GM06990 (cell line): ENCODE measurements around the gene SERPINB2.

Source experiments
- DNase-seq: peaks from one replicate; pipeline ENCODE4 v3.0.0-alpha.2; 2011; ENCODE audit not compliant: insufficient read length; ENCODE audit errors: extremely low read depth
- H3K27me3 ChIP-seq: replicated peaks from 2 replicates; pipeline ENCODE4 v1.6.0; 2011; ENCODE audit warnings: low read length; ENCODE audit not compliant: control insufficient read depth, insufficient read depth
- H3K36me3 ChIP-seq: 2 replicates; pipeline ENCODE4 v1.5.1; 2011; ENCODE audit warnings: low read length; ENCODE audit not compliant: control insufficient read depth, insufficient read depth
- H3K4me3 ChIP-seq: replicated peaks from 2 replicates; pipeline ENCODE4 v1.5.1; 2011; ENCODE audit warnings: low read depth, mild to moderate bottlenecking, control low read depth, low read length
- CTCF ChIP-seq: IDR thresholded peaks from 2 replicates; pipeline ENCODE4 v1.5.1; 2011; ENCODE audit warnings: low read length, control low read depth, mild to moderate bottlenecking, inconsistent platforms; ENCODE audit not compliant: insufficient read depth, poor library complexity, severe bottlenecking

The SERPINB2 gene

GRCh38 chr18:63850636-63851035, 36.9 kb upstream of the SERPINB2 start:
- no peak for DNase-seq
- H3K27me3 ChIP-seq = no peaks in the 10 kb centered on the region
- no peak overlapping the region for H3K4me3 ChIP-seq
- TF ChIP-seq CTCF = no peak
- no peaks in the 10 kb centered on the region for H3K36me3 ChIP-seq

DNA sequence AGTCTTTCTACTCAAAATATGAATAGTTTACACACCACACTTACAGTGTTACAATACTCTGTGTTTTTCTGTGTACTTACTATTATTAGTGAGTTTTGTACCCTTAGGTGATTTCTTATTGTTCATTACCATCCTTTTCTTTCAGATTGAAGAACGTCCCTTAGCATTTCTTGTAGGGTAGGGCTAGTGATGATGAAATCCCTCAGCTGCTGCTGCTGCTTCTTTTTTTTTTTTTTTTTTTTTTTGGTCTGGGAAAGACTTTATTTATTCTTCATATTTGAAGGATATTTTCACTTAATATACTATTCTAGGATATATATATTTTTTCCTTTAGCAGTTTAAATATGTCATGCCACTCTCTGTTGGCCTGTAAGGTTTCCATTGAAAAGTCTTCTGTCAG, 29.0 kb upstream of the SERPINB2 start:
- no peak for DNase-seq
- Histone ChIP-seq H3K36me3 (no peaks in the 10 kb centered on the region), H3K4me3 (no peak overlapping the region), H3K27me3 (no peaks in the 10 kb centered on the region)
- TF ChIP-seq CTCF = no peak

DNA sequence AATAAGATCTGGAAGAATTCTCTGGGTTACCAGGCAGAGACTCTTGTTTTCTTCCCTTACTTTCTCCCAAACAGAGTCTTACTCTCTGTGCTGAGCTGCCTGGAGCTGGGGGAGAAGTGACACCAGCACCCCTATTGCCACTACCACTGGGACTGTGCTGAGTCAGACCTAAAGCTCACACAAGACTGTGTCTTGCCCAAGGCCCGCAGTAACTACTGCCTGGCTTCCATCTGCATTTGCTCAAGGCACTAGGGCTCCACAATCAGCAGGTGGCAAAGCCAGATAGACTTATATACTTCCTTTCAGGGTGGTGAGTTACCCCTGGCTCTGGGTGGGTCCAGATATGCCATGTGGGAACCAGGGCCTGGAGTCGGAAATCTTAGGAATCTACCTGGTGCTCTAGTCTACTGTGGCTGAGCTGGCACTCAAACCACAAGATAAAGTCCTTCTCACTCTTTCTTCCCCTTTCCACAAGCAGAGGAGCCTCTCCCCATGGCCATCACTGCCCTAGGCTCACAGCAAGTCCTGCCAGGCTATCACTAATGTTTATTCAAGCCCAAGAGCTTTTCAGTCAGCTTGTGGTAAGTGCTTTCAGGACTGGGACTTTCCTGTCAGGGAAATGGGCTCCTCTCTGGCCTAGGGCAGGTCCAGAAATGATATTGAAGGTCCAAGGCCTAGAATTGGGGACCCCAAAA, 27.6 kb upstream of the SERPINB2 start:
- no peak for DNase-seq
- H3K4me3 ChIP-seq = no peak overlapping the region
- TF ChIP-seq CTCF = no peak
- H3K36me3 ChIP-seq = no peaks in the 10 kb centered on the region
- no peaks in the 10 kb centered on the region for H3K27me3 ChIP-seq

DNA sequence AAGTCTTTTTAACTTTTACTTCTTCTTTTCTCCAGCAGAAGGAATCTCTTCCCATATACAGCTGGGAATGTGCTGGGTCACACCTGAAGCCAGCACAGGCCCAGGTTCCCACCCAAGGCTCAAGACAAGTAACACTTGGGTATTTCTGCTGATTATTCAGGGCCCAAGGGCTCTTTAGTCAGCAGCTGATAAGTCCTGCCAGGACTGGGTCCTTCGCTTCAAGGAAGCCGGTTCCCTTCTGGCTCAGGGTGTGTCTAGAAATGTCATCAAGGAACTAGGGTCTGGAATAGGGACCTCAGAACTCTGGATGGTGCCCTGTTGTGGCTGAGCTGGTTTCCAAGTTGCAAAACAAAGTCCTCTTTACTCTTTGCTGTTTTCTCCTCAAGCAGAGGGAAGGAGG, 27.0 kb upstream of the SERPINB2 start:
- TF ChIP-seq CTCF = no peak
- no peak overlapping the region for H3K4me3 ChIP-seq
- H3K36me3 ChIP-seq = no peaks in the 10 kb centered on the region
- H3K27me3 ChIP-seq = no peaks in the 10 kb centered on the region
- no peak for DNase-seq

DNA sequence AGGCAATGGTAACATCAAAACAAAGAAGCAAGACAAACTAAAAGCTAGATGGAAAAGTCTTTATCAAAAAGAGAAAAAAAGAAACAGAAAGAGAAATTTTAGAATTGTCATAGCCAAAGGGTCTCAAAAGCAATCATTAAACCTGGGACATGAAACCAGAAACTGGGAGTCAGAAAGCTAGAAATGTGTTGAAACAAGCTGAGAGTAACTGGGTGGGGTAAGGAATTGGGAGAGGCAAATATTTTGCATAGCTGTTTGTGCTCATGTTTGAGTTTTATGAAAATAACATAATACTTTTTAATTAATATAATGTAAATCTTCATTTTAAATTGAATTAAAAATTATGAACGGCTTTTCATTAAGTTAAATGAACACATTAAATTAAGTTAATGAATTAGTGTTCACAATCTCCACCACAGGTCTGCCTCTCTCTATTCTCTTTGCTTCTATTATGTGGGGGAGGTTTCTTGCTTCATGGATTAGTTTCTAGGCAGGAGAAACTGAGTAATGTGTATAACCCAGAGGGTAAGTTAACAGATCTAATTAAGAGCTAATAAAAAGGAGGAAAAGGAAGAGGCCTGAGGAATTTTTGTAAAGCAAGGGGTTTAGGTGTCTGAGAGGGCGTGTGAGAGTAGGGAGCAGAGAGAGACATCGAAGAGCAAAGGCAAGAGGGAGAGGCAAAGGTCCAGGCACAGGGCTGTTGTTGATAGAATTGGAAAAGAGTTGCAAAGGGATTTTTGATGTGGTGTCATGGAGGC, 20.0 kb upstream of the SERPINB2 start:
- TF ChIP-seq CTCF = no peak
- Histone ChIP-seq H3K36me3 (no peaks in the 10 kb centered on the region), H3K4me3 (no peak overlapping the region), H3K27me3 (no peaks in the 10 kb centered on the region)
- DNase-seq = no peak

- Histone ChIP-seq H3K36me3 (no peaks in the 10 kb centered on the region), H3K27me3 (no peaks in the 10 kb centered on the region), H3K4me3 (no peak overlapping the region)
- no peak for DNase-seq
- TF ChIP-seq CTCF = no peak
These were observed 19.0 kb upstream of the SERPINB2 start for GRCh38 chr18:63868546-63868945.
